Parathyroid adenoma (tissue), 2 donors: ENCODE results near the gene ADCY2.
A peak's percentile ranks its signal among the peaks of the same experiment; 100 is the strongest.

Source experiments
- H2AFZ ChIP-seq: fragments of 300-600 bp; sonication (generic); one replicate; pipeline ENCODE4 v1.7.0; 2017; ENCODE audit warnings: antibody characterized with exemption, mild to moderate bottlenecking
- H3K27ac ChIP-seq: fragments of 300-600 bp; sonication (generic); one replicate; pipeline ENCODE4 v1.7.0; 2017
- H3K27me3 ChIP-seq: fragments of 300-600 bp; sonication (generic); one replicate; pipeline ENCODE4 v1.7.0; 2017; ENCODE audit warnings: low read length; ENCODE audit not compliant: control insufficient read depth, insufficient read depth
- H3K36me3 ChIP-seq: fragments of 300-600 bp; sonication (generic); one replicate; pipeline ENCODE4 v1.7.0; 2017; ENCODE audit warnings: low read length; ENCODE audit not compliant: control insufficient read depth, insufficient read depth
- H3K4me1 ChIP-seq: fragments of 300-600 bp; sonication (generic); one replicate; pipeline ENCODE4 v1.7.0; 2017; ENCODE audit warnings: control low read depth
- H3K4me2 ChIP-seq: fragments of 300-600 bp; sonication (generic); one replicate; pipeline ENCODE4 v1.7.0; 2017; ENCODE audit warnings: low read length
- H3K4me3 ChIP-seq: fragments of 300-600 bp; sonication (generic); one replicate; pipeline ENCODE4 v1.7.0; 2017; ENCODE audit warnings: low read depth, low read length
- H3K79me2 ChIP-seq: fragments of 300-600 bp; sonication (generic); one replicate; pipeline ENCODE4 v1.7.0; 2017; ENCODE audit warnings: control low read depth
- H3K9ac ChIP-seq: fragments of 300-600 bp; sonication (generic); one replicate; pipeline ENCODE4 v1.7.0; 2017; ENCODE audit warnings: mild to moderate bottlenecking
- H3K9me3 ChIP-seq: fragments of 300-600 bp; sonication (generic); one replicate; pipeline ENCODE4 v1.7.0; 2017; ENCODE audit warnings: low read length; ENCODE audit not compliant: control insufficient read depth
- CTCF ChIP-seq: fragments of 300-600 bp; sonication (generic); IDR thresholded peaks from one replicate; pipeline ENCODE4 v1.7.0; 2017; ENCODE audit warnings: antibody characterized with exemption, mild to moderate bottlenecking
- donor health status: primary hyperparathyroidism.

ADCY2 gene

GRCh38 chr5:7813576-7813975, 417.6 kb downstream of the ADCY2 start:
- H3K9ac ChIP-seq = no peak overlapping the region
- peak overlapping the region; percentile 27 for H3K4me2 ChIP-seq
- H3K36me3 ChIP-seq = no peaks in the 10 kb centered on the region
- H3K9me3 ChIP-seq = no peaks in the 10 kb centered on the region
- peak overlapping the region; percentile 64 for H3K27ac ChIP-seq
- H3K4me3 ChIP-seq = peak overlapping the region; percentile 18
- no peaks in the 10 kb centered on the region for H3K27me3 ChIP-seq
- H3K4me1 ChIP-seq = peaks cover 40% of the 10 kb centered on the region
- TF ChIP-seq CTCF = no peak
- H3K79me2 ChIP-seq = no peaks in the 10 kb centered on the region
- H2AFZ ChIP-seq = peak overlapping the region; percentile 35

- Histone ChIP-seq H3K9ac (no peak overlapping the region), H3K4me2 (no peak overlapping the region), H2AFZ (no peak overlapping the region), H3K36me3 (no peaks in the 10 kb centered on the region), H3K27ac (peak overlapping the region; percentile 64), H3K9me3 (no peaks in the 10 kb centered on the region), H3K4me1 (peaks cover 37% of the 10 kb centered on the region), H3K79me2 (no peaks in the 10 kb centered on the region), H3K4me3 (no peak overlapping the region), H3K27me3 (no peaks in the 10 kb centered on the region)
- no peak for TF ChIP-seq CTCF
Observed at GRCh38 chr5:7814816-7815215, 418.9 kb downstream of the ADCY2 start.

- Histone ChIP-seq H3K4me2 (peak overlapping the region; percentile 39), H3K9ac (no peak overlapping the region), H3K9me3 (no peaks in the 10 kb centered on the region), H2AFZ (peak overlapping the region; percentile 93), H3K79me2 (no peaks in the 10 kb centered on the region), H3K27ac (peak overlapping the region; percentile 40), H3K36me3 (no peaks in the 10 kb centered on the region), H3K4me1 (peaks cover 48% of the 10 kb centered on the region), H3K4me3 (no peak overlapping the region), H3K27me3 (no peaks in the 10 kb centered on the region)
- TF ChIP-seq CTCF = peak; percentile 96
Observed at GRCh38 chr5:7815892-7816534, 420.1 kb downstream of the ADCY2 start.

GRCh38 chr5:7816535-7816901, 420.6 kb downstream of the ADCY2 start:
- peak overlapping the region; percentile 93 for H2AFZ ChIP-seq
- H3K9ac ChIP-seq = no peak overlapping the region
- H3K4me1 ChIP-seq = peaks cover 48% of the 10 kb centered on the region
- TF ChIP-seq CTCF = no peak
- no peaks in the 10 kb centered on the region for H3K36me3 ChIP-seq
- H3K79me2 ChIP-seq = no peaks in the 10 kb centered on the region
- H3K4me2 ChIP-seq = no peak overlapping the region
- peak overlapping the region; percentile 40 for H3K27ac ChIP-seq
- no peaks in the 10 kb centered on the region for H3K27me3 ChIP-seq
- no peak overlapping the region for H3K4me3 ChIP-seq
- H3K9me3 ChIP-seq = no peaks in the 10 kb centered on the region

GRCh38 chr5:7822449-7822848, 426.5 kb downstream of the ADCY2 start:
- Histone ChIP-seq H2AFZ (peak overlapping the region; percentile 8), H3K4me1 (peaks cover 20% of the 10 kb centered on the region), H3K9ac (no peak overlapping the region), H3K79me2 (no peaks in the 10 kb centered on the region), H3K4me2 (peak overlapping the region; percentile 33), H3K4me3 (no peak overlapping the region), H3K9me3 (no peaks in the 10 kb centered on the region), H3K27ac (no peak overlapping the region), H3K27me3 (no peaks in the 10 kb centered on the region), H3K36me3 (no peaks in the 10 kb centered on the region)
- no peak for TF ChIP-seq CTCF
